Measurements from ENCODE around the gene ARMC6.
"Not testable (repeated sequence)": the region's sequence is repeated elsewhere in the genome, so short reads cannot be mapped to it uniquely, and the experiment has no call there.

The ARMC6 gene

GRCh38 chr19:19009951-19010350 is 23.5 kb upstream of the ARMC6 start:
- FAIRE-seq: no peak
- no peak for TF ChIP-seq PAX5 (IDR thresholded peaks at IDR 0.05; ENCODE audit: insufficient read depth, low read length, severe bottlenecking)
- TF ChIP-seq SPI1 (IDR thresholded peaks at IDR 0.05; ENCODE audit: low read depth, low read length): no peak
- no peak for TF ChIP-seq POU2F2 (IDR thresholded peaks at IDR 0.05; ENCODE audit: low read depth, low read length)
- TF ChIP-seq POLR2AphosphoS5 (IDR thresholded peaks at IDR 0.05; ENCODE audit: low read depth, low read length): no peak
- TF ChIP-seq TAF1 (IDR thresholded peaks at IDR 0.05; ENCODE audit: low read depth, low read length): no peak
- no peak for TF ChIP-seq POLR2A (IDR thresholded peaks at IDR 0.05; ENCODE audit: low read depth, low read length)
- no peak for DNase-seq (ENCODE audit: insufficient read length, low spot score)

DNA sequence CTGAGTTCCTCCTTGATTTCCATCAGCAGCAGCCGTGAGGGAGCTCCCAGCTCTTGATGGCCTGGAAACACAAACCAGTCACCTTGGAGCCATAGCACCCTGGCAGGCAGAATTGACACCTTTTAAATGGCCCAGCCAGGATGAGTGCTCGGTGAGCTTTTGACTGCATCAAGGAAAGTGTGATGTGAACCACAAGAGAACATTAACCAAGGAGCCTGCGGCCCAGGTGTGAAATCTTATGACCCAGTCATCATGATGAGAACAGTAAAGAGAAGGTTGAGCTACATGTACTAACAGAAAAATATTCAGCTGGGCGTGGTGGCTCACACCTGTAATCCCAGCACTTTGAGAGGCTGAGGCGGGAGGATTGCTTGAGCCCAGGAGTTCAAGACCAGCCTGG is 22.9 kb upstream of the ARMC6 start:
- DNase-seq (ENCODE audit: insufficient read length, low spot score) (no peak), FAIRE-seq (no peak)
- TF ChIP-seq SPI1 (IDR thresholded peaks at IDR 0.05; ENCODE audit: low read depth, low read length) (no peak), POU2F2 (IDR thresholded peaks at IDR 0.05; ENCODE audit: low read depth, low read length) (no peak), PAX5 (IDR thresholded peaks at IDR 0.05; ENCODE audit: insufficient read depth, low read length, severe bottlenecking) (no peak), TAF1 (IDR thresholded peaks at IDR 0.05; ENCODE audit: low read depth, low read length) (no peak), POLR2AphosphoS5 (IDR thresholded peaks at IDR 0.05; ENCODE audit: low read depth, low read length) (no peak), POLR2A (IDR thresholded peaks at IDR 0.05; ENCODE audit: low read depth, low read length) (no peak)

GRCh38 chr19:19021115-19021514 is 12.3 kb upstream of the ARMC6 start:
- FAIRE-seq: no peak
- TF ChIP-seq POLR2A (IDR thresholded peaks at IDR 0.05; ENCODE audit: low read depth, low read length): no peak
- DNase-seq (ENCODE audit: insufficient read length, low spot score): no peak

GRCh38 chr19:19022380-19022961 is 10.9 kb upstream of the ARMC6 start:
- FAIRE-seq (no peak), DNase-seq (ENCODE audit: insufficient read length, low spot score) (no peak)
- no peak for TF ChIP-seq TAF1 (IDR thresholded peaks at IDR 0.05; ENCODE audit: low read depth, low read length)
- no peak for TF ChIP-seq SPI1 (IDR thresholded peaks at IDR 0.05; ENCODE audit: low read depth, low read length)
- no peak for TF ChIP-seq POLR2AphosphoS5 (IDR thresholded peaks at IDR 0.05; ENCODE audit: low read depth, low read length)
- no peak for TF ChIP-seq PAX5 (IDR thresholded peaks at IDR 0.05; ENCODE audit: insufficient read depth, low read length, severe bottlenecking)
- no peak for TF ChIP-seq POU2F2 (IDR thresholded peaks at IDR 0.05; ENCODE audit: low read depth, low read length)
- TF ChIP-seq POLR2A (IDR thresholded peaks at IDR 0.05; ENCODE audit: low read depth, low read length): no peak

DNA sequence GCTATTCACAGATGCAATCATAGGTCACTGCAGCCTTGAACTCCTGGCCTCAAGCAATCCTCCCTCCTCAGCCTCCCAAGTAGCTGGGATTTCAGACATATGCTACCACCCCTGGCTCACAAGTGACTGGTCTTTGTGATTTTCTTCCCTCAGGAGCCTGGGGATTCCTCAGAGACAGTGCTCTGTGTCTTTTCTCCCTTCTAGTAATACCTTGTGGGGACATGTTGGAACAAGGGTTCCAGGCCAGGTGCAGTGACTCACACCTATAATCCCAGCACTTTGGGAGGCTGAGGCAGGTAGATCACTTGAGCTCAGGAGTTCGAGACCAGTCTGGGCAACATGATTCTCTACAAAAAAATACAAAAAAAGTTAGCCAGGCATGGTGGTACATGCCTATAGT is 10.0 kb upstream of the ARMC6 start:
- not testable (repeated sequence) for FAIRE-seq

DNA sequence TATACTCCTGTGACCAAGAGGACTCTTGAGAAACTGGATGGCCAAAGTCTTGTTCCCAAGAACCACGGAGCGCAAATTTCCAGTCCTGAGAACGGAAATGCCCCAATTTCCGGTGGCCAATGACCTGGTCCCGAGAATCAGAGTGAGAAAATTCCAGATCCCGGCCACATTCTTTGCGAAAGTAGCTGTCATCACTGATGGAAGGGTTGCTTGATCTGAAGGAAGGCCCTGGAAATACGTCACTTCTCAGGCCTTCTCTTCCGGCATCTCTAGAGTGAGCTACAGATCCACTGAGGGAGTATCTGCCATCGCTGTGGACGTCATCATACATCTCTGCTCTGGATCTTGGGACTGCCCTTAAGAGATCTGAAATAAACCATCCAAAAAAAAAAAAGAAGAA is 7.5 kb upstream of the ARMC6 start:
- FAIRE-seq (no peak), DNase-seq (ENCODE audit: insufficient read length, low spot score) (no peak)
- TF ChIP-seq POLR2A (IDR thresholded peaks at IDR 0.05; ENCODE audit: low read depth, low read length) (no peak), TAF1 (IDR thresholded peaks at IDR 0.05; ENCODE audit: low read depth, low read length) (no peak), PAX5 (IDR thresholded peaks at IDR 0.05; ENCODE audit: insufficient read depth, low read length, severe bottlenecking) (no peak), POU2F2 (IDR thresholded peaks at IDR 0.05; ENCODE audit: low read depth, low read length) (no peak), SPI1 (IDR thresholded peaks at IDR 0.05; ENCODE audit: low read depth, low read length) (no peak)

More for the DNA sequence above, 10.0 kb upstream of the ARMC6 start:
- DNase-seq (ENCODE audit: insufficient read length, low spot score): not testable (repeated sequence)

DNA sequence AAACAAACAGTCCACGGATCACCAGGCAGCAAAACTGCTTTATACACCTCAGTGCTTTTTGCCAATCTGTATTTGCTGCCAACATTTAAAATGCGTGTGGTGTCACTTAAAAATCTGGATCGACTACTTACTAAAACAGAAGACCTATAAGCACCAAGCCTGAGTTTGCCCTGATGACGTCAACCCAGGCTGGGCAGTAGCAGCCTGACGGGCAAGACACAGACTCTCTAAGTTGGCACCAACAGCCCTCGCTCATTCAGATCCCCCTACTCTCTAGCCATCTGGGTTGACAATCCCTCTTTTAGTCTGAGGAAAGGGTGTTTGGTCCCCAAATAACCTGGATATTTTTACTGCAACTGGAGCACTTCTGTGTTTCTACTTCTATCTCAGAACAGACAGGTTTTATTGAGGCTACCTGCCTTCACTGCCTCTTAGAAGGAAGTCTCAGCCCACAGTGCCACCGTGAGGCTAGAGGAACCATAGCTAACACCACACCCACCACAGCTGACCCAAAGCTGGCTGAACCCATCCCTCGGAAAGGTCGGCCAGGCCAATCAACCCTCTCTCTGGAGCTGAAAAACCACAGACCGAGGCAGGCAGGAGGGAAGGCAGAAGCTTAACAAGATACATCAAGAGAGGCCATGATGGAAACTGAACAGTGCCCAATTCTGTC is 7.0 kb upstream of the ARMC6 start:
- no peak for FAIRE-seq
- TF ChIP-seq POLR2AphosphoS5 (IDR thresholded peaks at IDR 0.05; ENCODE audit: low read depth, low read length) (no peak), PAX5 (IDR thresholded peaks at IDR 0.05; ENCODE audit: insufficient read depth, low read length, severe bottlenecking) (no peak), POLR2A (IDR thresholded peaks at IDR 0.05; ENCODE audit: low read depth, low read length) (no peak)
- no peak for DNase-seq (ENCODE audit: insufficient read length, low spot score)

- TF ChIP-seq POLR2A (IDR thresholded peaks at IDR 0.05; ENCODE audit: low read depth, low read length) (no peak), POLR2AphosphoS5 (IDR thresholded peaks at IDR 0.05; ENCODE audit: low read depth, low read length) (no peak), TAF1 (IDR thresholded peaks at IDR 0.05; ENCODE audit: low read depth, low read length) (no peak), SPI1 (IDR thresholded peaks at IDR 0.05; ENCODE audit: low read depth, low read length) (no peak), POU2F2 (IDR thresholded peaks at IDR 0.05; ENCODE audit: low read depth, low read length) (no peak), PAX5 (IDR thresholded peaks at IDR 0.05; ENCODE audit: insufficient read depth, low read length, severe bottlenecking) (no peak)
- FAIRE-seq: no peak
- no peak for DNase-seq (ENCODE audit: insufficient read length, low spot score)
Measured at GRCh38 chr19:19027228-19027627, 6.2 kb upstream of the ARMC6 start.

DNA sequence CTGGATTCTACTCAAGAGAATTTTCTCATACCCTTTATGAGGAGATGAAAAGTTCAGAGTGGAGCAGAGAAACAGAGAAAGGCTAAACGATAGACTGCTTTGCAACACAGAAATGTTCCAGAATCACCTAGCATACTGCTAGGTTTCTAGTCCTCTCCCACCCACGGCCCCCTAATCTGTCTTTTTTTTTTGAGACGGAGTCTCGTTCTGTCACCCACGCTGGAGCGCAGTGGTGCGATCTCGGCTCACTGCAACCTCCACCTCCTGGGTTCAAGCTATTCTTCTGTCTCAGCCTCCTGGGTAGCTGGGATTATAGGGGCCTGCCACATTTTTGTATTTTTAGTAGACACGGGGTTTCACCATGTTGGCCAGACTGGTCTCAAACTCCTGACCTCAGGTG is 4.9 kb upstream of the ARMC6 start:
- FAIRE-seq (no peak), DNase-seq (ENCODE audit: insufficient read length, low spot score) (no peak)
- TF ChIP-seq TAF1 (IDR thresholded peaks at IDR 0.05; ENCODE audit: low read depth, low read length): no peak
- no peak for TF ChIP-seq SPI1 (IDR thresholded peaks at IDR 0.05; ENCODE audit: low read depth, low read length)
- no peak for TF ChIP-seq POLR2AphosphoS5 (IDR thresholded peaks at IDR 0.05; ENCODE audit: low read depth, low read length)
- TF ChIP-seq PAX5 (IDR thresholded peaks at IDR 0.05; ENCODE audit: insufficient read depth, low read length, severe bottlenecking): no peak
- TF ChIP-seq POU2F2 (IDR thresholded peaks at IDR 0.05; ENCODE audit: low read depth, low read length): no peak
- TF ChIP-seq POLR2A (IDR thresholded peaks at IDR 0.05; ENCODE audit: low read depth, low read length): no peak

DNA sequence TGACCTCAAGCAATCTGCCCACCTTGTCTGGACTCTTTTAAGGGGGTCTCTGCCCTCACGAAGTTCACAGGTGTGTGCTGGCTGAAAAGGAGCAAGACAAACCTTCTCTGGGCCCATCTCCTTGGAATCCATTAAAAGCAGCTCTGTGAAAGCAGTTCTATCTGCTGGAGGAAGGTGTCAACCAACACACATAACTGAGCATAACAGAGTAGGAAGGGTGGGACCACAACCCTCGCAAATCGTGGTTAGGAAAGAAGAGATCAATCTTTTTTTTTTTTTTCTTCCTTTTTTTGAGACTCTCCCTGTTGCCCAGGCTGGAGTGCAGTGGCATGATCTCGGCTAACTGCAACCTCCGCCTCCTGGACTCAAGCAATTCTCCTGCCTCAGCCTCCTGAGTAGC is 1.5 kb upstream of the ARMC6 start:
- no peak for TF ChIP-seq TAF1 (IDR thresholded peaks at IDR 0.05; ENCODE audit: low read depth, low read length)
- TF ChIP-seq PAX5 (IDR thresholded peaks at IDR 0.05; ENCODE audit: insufficient read depth, low read length, severe bottlenecking): no peak
- no peak for TF ChIP-seq POLR2A (IDR thresholded peaks at IDR 0.05; ENCODE audit: low read depth, low read length)
- no peak for TF ChIP-seq POLR2AphosphoS5 (IDR thresholded peaks at IDR 0.05; ENCODE audit: low read depth, low read length)
- TF ChIP-seq SPI1 (IDR thresholded peaks at IDR 0.05; ENCODE audit: low read depth, low read length): no peak
- TF ChIP-seq POU2F2 (IDR thresholded peaks at IDR 0.05; ENCODE audit: low read depth, low read length): no peak
- FAIRE-seq (no peak), DNase-seq (ENCODE audit: insufficient read length, low spot score) (no peak)

All from GM12891 (cell line).